CD4-positive, alpha-beta T cell (primary cell): Measurements from ENCODE around the gene PTBP3. TPM values are rescaled to one million over a fixed set of nuclear protein-coding genes. Genes with fewer than 3 reads are reported as not detected.

Experiments
- ATAC-seq: fragments of 200-7000 bp; cut with Tn5 transposase; one replicate; pipeline ENCODE4 v1.10.0; 2022; ENCODE audit warnings: mild to moderate bottlenecking; ENCODE audit not compliant: poor library complexity
- CTCF ChIA-PET: fragments of 350-600 bp; sonication (Branson Sonifier 250); formaldehyde crosslinking; loops from one replicate; lab custom pipeline; 2021; ENCODE audit warnings: antibody characterized with exemption, inconsistent platforms; lab: Charles Lee
- POLR2A ChIA-PET: fragments of 350-600 bp; sonication (Branson Sonifier 250); formaldehyde crosslinking; loops from one replicate; lab custom pipeline; 2021; ENCODE audit warnings: antibody characterized with exemption, inconsistent platforms; lab: Charles Lee
- DNase-seq, 14 experiments: peaks; one replicate each; pipeline ENCODE4 v3.0.0-alpha.2; 2013 to 2020; ENCODE audit warnings: mixed read lengths in 2 of 14
- H3K27ac ChIP-seq, 2 donors: one replicate each; pipeline versions ENCODE4 v1.5.1 to v1.7.0; 2013; ENCODE audit warnings: low read length in 2 of 2, low read depth in 1 of 2, mild to moderate bottlenecking in 1 of 2
- H3K27me3 ChIP-seq, 2 experiments: 1 replicate in 1 of 2; 2 replicates in 1 of 2; pipeline versions ENCODE4 v1.6.1 to v1.7.0; 2013; ENCODE audit warnings: low read length in 2 of 2, control low read depth in 1 of 2, mild to moderate bottlenecking in 1 of 2, moderate library complexity in 1 of 2; ENCODE audit not compliant: insufficient read depth in 2 of 2, control insufficient read depth in 1 of 2
- H3K36me3 ChIP-seq: one replicate; pipeline ENCODE4 v1.6.1; 2013; ENCODE audit warnings: low read length, control low read depth; ENCODE audit not compliant: insufficient read depth
- H3K4me1 ChIP-seq: one replicate; pipeline ENCODE4 v1.6.1; 2013; ENCODE audit warnings: low read length, control low read depth; ENCODE audit not compliant: insufficient read depth
- H3K4me3 ChIP-seq: one replicate; pipeline ENCODE4 v1.5.1; 2013; ENCODE audit warnings: mild to moderate bottlenecking, low read length, moderate library complexity
- H3K9me3 ChIP-seq, 2 experiments: 1 replicate in 1 of 2; 2 replicates in 1 of 2; pipeline versions ENCODE4 v1.6.1 to v1.7.0; 2013; ENCODE audit warnings: low read length in 2 of 2, mild to moderate bottlenecking in 2 of 2, control low read depth in 1 of 2, moderate library complexity in 1 of 2; ENCODE audit not compliant: control insufficient read depth in 1 of 2, insufficient read depth in 1 of 2
- H3K27ac Mint-ChIP-seq: one replicate; pipeline ENCODE4 v1.8.0; 2020; ENCODE audit warnings: mixed read lengths
- H3K27me3 Mint-ChIP-seq: one replicate; pipeline ENCODE4 v1.8.0; 2021; ENCODE audit warnings: mixed read lengths
- H3K36me3 Mint-ChIP-seq: one replicate; pipeline ENCODE4 v1.8.0; 2021; ENCODE audit warnings: low read depth, mixed read lengths
- H3K4me1 Mint-ChIP-seq: one replicate; pipeline ENCODE4 v1.8.0; 2021; ENCODE audit warnings: low read depth, mixed read lengths
- H3K4me3 Mint-ChIP-seq: one replicate; pipeline ENCODE4 v1.8.0; 2020; ENCODE audit warnings: mild to moderate bottlenecking, mixed read lengths
- H3K9me3 Mint-ChIP-seq: one replicate; pipeline ENCODE4 v1.8.0; 2020; ENCODE audit warnings: mixed read lengths
- intact Hi-C, 2 experiments: fragments of 100-400 bp; cut with DNase I in 1 of 2; cut with micrococcal nuclease in 1 of 2; formaldehyde crosslinking; loops; one replicate each; pipeline versions ENCODE4 v1.15.1 to v1.9.0; 2023 to 2025; cut with DNase I, micrococcal nuclease
- total RNA-seq, 174 experiments: library from RNA in 2 of 174; stranded (reverse) in 2 of 174; gene quantifications; one replicate each; pipeline ENCODE4 v1.2.3 and lab custom pipeline; 2021 to 2026
- TF ChIP-seq, protein P1 (sequence below): fragments of 200-600 bp; IDR thresholded peaks from one replicate; pipeline ENCODE4 v1.8.0; 2022; ENCODE audit warnings: antibody characterized with exemption, mild to moderate bottlenecking

Gene PTBP3
- total RNA-seq, 2 experiments from 2014 or later, result 100.0 to 110 TPM

DNA sequence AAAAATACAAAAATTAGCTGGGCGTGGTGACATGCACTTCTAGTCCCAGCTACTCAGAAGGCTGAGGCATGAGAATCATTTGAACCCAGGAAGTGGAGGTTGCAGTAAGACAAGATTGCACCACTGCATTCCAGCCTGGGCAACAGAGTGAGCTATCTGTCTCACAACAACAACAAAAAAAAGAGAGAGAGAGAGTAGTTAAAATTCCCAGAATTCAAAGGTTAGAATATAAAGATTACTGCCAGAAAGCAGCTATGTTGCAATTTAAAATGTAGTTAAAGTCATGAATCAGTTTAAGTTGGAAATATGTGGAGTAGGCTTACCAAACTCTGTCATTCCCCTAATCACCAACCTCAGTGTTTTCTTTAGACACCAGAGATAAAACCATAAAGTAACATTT is 99.7 kb downstream of the PTBP3 start:
- Mint-ChIP-seq H3K4me3 (no peak overlapping the region), H3K36me3 (peaks cover 44% of the 10 kb centered on the region), H3K4me1 (peaks cover 10% of the 10 kb centered on the region), H3K27ac (no peak overlapping the region), H3K9me3 (no peaks in the 10 kb centered on the region), H3K27me3 (no peaks in the 10 kb centered on the region)
- Histone ChIP-seq H3K27ac (no peak overlapping the region), H3K27me3 (no peaks in the 10 kb centered on the region), H3K36me3 (peaks cover 28% of the 10 kb centered on the region), H3K4me1 (no peaks in the 10 kb centered on the region), H3K9me3 (no peaks in the 10 kb centered on the region), H3K4me3 (no peak overlapping the region)
- no peak for ATAC-seq
- no peak for DNase-seq
- POLR2A ChIA-PET, result no interaction called here
- TF ChIP-seq, protein P1, sequence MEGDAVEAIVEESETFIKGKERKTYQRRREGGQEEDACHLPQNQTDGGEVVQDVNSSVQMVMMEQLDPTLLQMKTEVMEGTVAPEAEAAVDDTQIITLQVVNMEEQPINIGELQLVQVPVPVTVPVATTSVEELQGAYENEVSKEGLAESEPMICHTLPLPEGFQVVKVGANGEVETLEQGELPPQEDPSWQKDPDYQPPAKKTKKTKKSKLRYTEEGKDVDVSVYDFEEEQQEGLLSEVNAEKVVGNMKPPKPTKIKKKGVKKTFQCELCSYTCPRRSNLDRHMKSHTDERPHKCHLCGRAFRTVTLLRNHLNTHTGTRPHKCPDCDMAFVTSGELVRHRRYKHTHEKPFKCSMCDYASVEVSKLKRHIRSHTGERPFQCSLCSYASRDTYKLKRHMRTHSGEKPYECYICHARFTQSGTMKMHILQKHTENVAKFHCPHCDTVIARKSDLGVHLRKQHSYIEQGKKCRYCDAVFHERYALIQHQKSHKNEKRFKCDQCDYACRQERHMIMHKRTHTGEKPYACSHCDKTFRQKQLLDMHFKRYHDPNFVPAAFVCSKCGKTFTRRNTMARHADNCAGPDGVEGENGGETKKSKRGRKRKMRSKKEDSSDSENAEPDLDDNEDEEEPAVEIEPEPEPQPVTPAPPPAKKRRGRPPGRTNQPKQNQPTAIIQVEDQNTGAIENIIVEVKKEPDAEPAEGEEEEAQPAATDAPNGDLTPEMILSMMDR, result no peak
- CTCF ChIA-PET, result interaction anchor here (0.8 to 1.3 kb wide), 2 partner anchors 10 to 121 kb away, joined by 3 to 6 read pairs; no protein-coding TSS in a partner anchor
- intact Hi-C loops, result loop anchor here in 1 of 2 experiments (5.0 kb wide), 1 partner anchor 89 kb away; no protein-coding TSS in a partner anchor

DNA sequence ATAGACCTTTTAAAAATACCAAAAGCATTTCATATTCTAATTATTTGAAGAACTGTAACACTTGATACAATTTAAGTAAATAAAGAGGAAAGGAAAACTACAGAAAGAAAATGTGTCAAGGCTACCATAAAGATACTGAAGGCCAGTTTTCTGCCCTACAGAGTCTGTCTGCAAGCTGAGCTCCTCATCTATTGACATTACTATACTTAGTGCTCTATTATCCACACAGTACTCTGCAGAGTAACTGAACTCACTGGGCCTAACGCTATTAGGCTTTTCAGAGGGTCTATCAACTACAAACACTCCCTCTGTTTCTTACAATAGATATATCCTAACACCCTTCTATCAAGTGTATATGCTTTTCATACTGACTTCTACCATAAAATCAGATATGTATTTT is 101.2 kb downstream of the PTBP3 start:
- Mint-ChIP-seq H3K4me3 (no peak overlapping the region), H3K27me3 (no peaks in the 10 kb centered on the region), H3K4me1 (no peaks in the 10 kb centered on the region), H3K36me3 (peaks cover 46% of the 10 kb centered on the region), H3K9me3 (no peaks in the 10 kb centered on the region), H3K27ac (no peak overlapping the region)
- Histone ChIP-seq H3K27me3 (no peaks in the 10 kb centered on the region), H3K4me3 (no peak overlapping the region), H3K27ac (no peak overlapping the region), H3K36me3 (peaks cover 42% of the 10 kb centered on the region), H3K9me3 (no peaks in the 10 kb centered on the region), H3K4me1 (no peaks in the 10 kb centered on the region)
- TF ChIP-seq, protein P1, result no peak
- no peak for ATAC-seq
- CTCF ChIA-PET, result interaction anchor here (0.9 to 1.4 kb wide), 3 partner anchors 12 to 101 kb away, joined by 3 read pairs; partner anchors contain the start of gene PTBP3
- POLR2A ChIA-PET, result interaction anchor here (0.8 kb wide), 1 partner anchor 101 kb away, joined by 3 read pairs; the partner anchor contains the start of gene PTBP3
- intact Hi-C loops, result loop anchor here in 1 of 2 experiments (5.0 kb wide), 1 partner anchor 90 kb away; no protein-coding TSS in a partner anchor
- no peak for DNase-seq

DNA sequence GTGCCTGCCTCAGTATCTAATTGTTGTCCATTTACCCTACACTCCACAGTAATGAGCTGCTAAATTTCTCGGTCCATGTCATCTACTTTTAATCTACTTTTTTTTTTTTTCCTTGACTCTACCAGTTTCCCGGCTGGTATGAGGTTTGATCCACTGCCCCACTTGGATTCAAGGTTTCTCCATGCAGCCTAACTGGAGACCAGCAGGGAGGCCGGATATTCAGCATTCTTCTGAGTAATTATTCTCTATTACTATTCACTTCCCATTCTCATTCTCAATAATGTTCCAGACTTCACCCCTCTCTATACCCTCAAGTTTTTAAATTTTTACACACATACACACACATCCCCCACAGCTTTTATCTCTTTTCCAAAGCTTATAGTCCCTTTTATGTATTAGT is 107.3 kb downstream of the PTBP3 start:
- intact Hi-C loops, result loop anchor here in 1 of 2 experiments (10.0 kb wide), 2 partner anchors 51 to 131 kb away; partner anchors contain the start of gene SUSD1
- Mint-ChIP-seq H3K9me3 (no peaks in the 10 kb centered on the region), H3K4me3 (no peak overlapping the region), H3K27me3 (no peaks in the 10 kb centered on the region), H3K27ac (no peak overlapping the region), H3K4me1 (no peaks in the 10 kb centered on the region), H3K36me3 (peaks cover 91% of the 10 kb centered on the region)
- Histone ChIP-seq H3K36me3 (peaks cover 62% of the 10 kb centered on the region), H3K27me3 (no peaks in the 10 kb centered on the region), H3K4me3 (no peak overlapping the region), H3K9me3 (no peaks in the 10 kb centered on the region), H3K27ac (no peak overlapping the region), H3K4me1 (no peaks in the 10 kb centered on the region)
- TF ChIP-seq, protein P1, result no peak
- POLR2A ChIA-PET, result no interaction called here
- no peak for DNase-seq
- ATAC-seq, result no peak
- CTCF ChIA-PET, result interaction anchor here (1.1 kb wide), 1 partner anchor 113 kb away, joined by 3 read pairs; no protein-coding TSS in a partner anchor
